Measurements from ENCODE around the gene METTL21A.

- TF ChIP-seq CTCF (IDR thresholded peaks at IDR 0.05) = no peak
- TF ChIP-seq POLR2A (IDR thresholded peaks at IDR 0.05) = no peak
- TF ChIP-seq POLR2AphosphoS5 (IDR thresholded peaks at IDR 0.05) = no peak
- no peak for TF ChIP-seq EP300 (IDR thresholded peaks at IDR 0.05)
Observed at GRCh38 chr2:207571370-207571769, 53.8 kb downstream of the METTL21A start.

Data from upper lobe of left lung (tissue), 4 donors.